HG03520 (cell line): ENCODE results near the gene INAVA.
"Not testable (repeated sequence)": the region's sequence is repeated elsewhere in the genome, so short reads cannot be mapped to it uniquely, and the experiment has no call there.

Source experiments
- ATAC-seq: cut with Tn5 transposase; IDR thresholded peaks from one replicate; pipeline ENCODE4 v1.9.1; 2021; ENCODE audit warnings: mild to moderate bottlenecking, moderate library complexity; ENCODE audit not compliant: unreplicated experiment

The INAVA gene

DNA sequence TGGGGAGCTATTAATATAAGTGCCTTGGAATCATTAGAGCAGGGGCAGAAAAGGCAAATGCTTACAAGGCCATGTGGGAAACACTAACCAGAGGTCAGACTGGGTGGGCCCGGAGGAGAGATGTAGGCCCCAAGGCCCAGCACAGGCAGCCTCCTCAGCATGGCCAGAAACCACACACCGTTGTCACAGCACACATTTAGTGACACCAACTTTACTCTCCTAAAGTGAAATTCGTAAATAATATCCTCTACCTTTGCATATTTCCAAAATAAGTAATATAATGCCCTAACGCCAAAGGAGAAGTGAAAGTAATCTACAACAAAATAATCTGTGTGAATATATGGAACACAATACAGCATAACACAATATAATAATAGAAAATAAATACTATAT is 66.2 kb downstream of the INAVA start:
- ATAC-seq = no peak

DNA sequence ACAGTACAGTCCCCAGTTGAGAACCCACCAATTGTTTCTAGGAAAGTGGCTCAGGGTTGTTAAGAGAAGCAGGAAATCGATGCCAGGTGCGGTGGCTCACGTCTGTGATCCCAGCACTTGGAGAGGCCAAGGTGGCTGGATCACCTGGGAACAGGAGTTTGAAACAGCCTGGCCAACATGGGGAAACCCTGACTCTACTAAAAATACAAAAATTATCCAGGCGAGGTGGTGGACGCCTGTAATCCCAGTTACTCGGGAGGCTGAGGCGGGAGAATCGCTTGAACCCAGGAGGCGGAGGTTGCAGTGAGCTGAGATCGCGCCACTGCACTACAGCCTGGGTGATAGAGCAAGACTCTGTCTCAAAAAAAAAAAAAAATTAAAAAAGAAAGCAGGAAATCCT is 67.5 kb downstream of the INAVA start:
- ATAC-seq = not testable (repeated sequence)

DNA sequence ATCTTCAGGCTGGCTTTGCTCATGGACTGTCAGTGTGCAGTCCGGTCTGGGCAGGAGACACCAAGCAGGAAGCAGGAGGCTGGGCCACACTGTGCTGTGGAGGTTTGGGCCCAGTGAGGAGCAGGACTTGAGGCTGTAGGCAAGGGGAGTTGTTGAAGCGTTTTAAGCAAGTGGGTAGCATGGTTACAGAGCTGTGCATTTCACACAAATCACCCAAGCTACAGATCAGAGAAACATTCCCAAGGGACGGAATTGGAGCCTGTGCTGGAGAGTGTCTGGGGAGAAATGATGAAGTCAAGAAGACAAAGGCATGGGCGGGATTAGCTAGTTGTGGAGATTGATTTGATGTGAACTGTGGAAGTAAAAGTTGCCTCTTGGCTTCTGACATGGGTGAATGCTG is 67.9 kb downstream of the INAVA start:
- no peak for ATAC-seq

DNA sequence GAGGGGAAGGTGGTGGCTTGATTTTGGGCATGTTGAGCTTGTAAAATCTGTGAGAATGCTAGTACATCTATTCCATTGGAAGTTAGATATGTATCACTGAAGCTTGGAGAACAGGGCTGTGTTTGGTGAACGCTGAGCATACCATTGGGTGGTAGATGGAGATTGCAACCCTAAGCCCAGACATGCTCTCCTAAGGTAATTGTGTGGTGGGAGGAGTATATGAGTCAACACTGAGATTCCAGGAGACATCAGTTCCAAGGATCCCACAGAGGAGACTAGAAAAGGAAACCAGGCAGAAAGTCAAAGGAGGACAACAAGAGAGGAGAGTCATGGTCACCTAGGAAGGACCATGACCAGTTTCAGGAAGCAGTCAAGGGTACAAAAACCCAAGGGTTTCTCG is 68.4 kb downstream of the INAVA start:
- ATAC-seq = no peak

DNA sequence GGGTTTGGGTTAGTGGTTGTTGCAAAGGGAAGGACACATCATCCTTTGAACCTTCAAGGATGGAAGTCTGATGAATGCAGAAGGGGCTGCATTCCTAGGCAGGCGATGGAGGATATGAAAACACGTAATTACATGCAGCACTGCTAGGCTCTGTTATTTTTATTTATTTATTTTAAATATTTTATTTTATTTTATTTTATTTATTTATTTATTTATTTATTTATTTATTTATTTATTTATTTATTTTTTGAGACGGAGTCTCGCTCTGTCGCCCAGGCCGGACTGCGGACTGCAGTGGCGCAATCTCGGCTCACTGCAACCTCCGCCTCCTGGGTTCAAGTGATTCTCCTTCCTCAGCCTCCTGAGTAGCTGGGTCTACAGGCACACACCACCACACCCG is 69.2 kb downstream of the INAVA start:
- not testable (repeated sequence) for ATAC-seq
